GM12878 (cell line): ENCODE measurements around the gene PRPSAP1. TPM values are rescaled to one million over a fixed set of nuclear protein-coding genes. Genes with fewer than 3 reads are reported as not detected.

Experiments used
- CBFB ChIP-seq: IDR thresholded peaks from 2 replicates; pipeline ENCODE4 v1.6.1; 2016; ENCODE audit warnings: antibody characterized with exemption, low read depth
- CREB1 ChIP-seq: IDR thresholded peaks from 2 replicates; pipeline ENCODE4 v1.6.1; 2012; ENCODE audit warnings: low read depth, mild to moderate bottlenecking, inconsistent platforms
- CREM ChIP-seq: IDR thresholded peaks from 2 replicates; pipeline ENCODE4 v1.6.1; 2014; ENCODE audit warnings: antibody characterized with exemption, low read depth
- ESRRA ChIP-seq: IDR thresholded peaks from 2 replicates; pipeline ENCODE4 v1.6.1; 2012; ENCODE audit warnings: mild to moderate bottlenecking, low read length, improper control_type of control experiment
- MYB ChIP-seq: fragments of 150-350 bp; IDR thresholded peaks from 2 replicates; pipeline ENCODE4 v1.6.1; 2014; ENCODE audit warnings: mild to moderate bottlenecking, low read depth, low read length, borderline replicate concordance
- NFYA ChIP-seq: IDR thresholded peaks from 2 replicates; pipeline ENCODE4 v1.6.1; 2011; ENCODE audit warnings: low read depth, mild to moderate bottlenecking, low read length, improper control_type of control experiment, borderline replicate concordance
- SMARCA5 ChIP-seq: fragments of 450-650 bp; IDR thresholded peaks from 2 replicates; pipeline ENCODE4 v1.6.1; 2017; ENCODE audit warnings: mild to moderate bottlenecking
- ZNF274 ChIP-seq: IDR thresholded peaks from one replicate; pipeline ENCODE4 v1.8.0; 2011; ENCODE audit not compliant: insufficient read length, insufficient read depth
- polyA plus RNA-seq, 11 experiments: library from polyadenylated mRNA; depleted of rRNA in 4 of 11; unstranded in 6 of 11; stranded (reverse) in 5 of 11; fragments of >200 nt; fragmentation: Nextera tagmentation in 4 of 11; fragmentation: Illumina TruSeq in 1 of 11; extraction: Ambion mirVana in 4 of 11; extraction: Trizol in 1 of 11; gene quantifications; 1 replicate in 1 of 11; 2 replicates in 10 of 11; pipeline versions ENCODE4 v1.2.1 to v1.2.3, GENCODE V29; 2011 to 2016; ENCODE audit warnings: inconsistent platforms in 2 of 11, missing spikeins in 2 of 11, low read depth in 1 of 11
- total RNA-seq, 4 experiments: library from RNA; depleted of rRNA in 3 of 4; stranded (reverse); fragments of >200 nt in 3 of 4; fragmentation: Illumina TruSeq in 1 of 4; extraction: Trizol in 1 of 4; gene quantifications; 2 replicates each; pipeline versions ENCODE4 v1.2.1 to v1.2.3, GENCODE V29; 2013 to 2021
- TF ChIP-seq, protein P1 (sequence below): fragments of 450-650 bp; IDR thresholded peaks from 2 replicates; pipeline ENCODE4 v1.6.1; 2014; ENCODE audit warnings: mild to moderate bottlenecking
- TF ChIP-seq, protein P2 (sequence below): fragments of 450-650 bp; IDR thresholded peaks from 2 replicates; pipeline ENCODE4 v1.6.1; 2018; ENCODE audit warnings: borderline replicate concordance, mild to moderate bottlenecking; ENCODE audit not compliant: partially characterized antibody
- TF ChIP-seq, protein P3 (sequence below): fragments of 450-650 bp; IDR thresholded peaks from 2 replicates; pipeline ENCODE4 v1.6.1; 2017; ENCODE audit warnings: antibody characterized with exemption, mild to moderate bottlenecking, moderate library complexity

PRPSAP1 gene
- total and polyA plus RNA-seq, 10 of the 15 experiments (the other 5 are each of a cell fraction or from before 2014, with no cell fraction given) = 15.8 to 84.2 (median 44.2) TPM

DNA sequence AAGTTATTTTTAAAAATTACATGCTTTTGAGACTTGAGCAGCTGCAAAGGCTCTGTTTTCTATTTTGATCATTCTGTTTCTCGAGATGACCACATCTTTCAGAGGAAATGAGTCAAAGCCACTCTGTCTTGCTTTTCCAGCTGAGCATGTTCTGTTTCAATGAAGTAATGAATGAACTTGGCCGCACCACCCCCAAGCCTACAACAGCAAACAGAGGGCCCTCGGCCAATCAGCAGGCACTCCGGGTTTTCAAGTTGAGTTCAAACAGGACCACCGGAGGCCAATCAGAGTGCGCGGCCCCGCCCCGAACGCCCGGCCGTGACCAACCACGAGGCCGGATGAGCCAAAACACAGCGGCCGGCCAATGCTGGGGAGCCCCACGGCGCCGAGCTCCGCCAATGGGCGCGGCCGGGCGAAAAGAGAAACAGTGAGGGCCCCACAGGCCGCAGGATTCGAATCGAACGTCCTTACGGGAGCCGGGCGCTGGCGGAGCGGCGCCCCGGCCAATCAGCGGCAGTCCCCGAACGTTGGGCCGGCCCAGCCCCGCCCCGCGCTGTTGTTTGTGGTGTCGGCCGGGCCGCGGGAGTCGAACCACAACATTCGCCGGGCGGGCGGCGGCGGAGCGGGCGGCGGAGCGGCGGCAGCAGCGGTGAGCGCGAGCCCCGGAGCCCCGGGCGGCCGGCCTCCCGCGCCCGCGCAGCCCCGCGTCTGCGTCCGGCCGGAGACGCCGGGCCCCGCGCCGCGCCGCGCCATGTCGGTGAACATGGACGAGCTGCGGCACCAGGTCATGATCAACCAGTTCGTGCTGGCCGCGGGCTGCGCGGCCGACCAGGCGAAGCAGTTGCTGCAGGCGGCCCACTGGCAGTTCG, 88.7 kb downstream of the PRPSAP1 start, which contains the start of gene UBALD2 (continued):
- peak; percentile 56; the same call in 1 of the 2 replicates for TF ChIP-seq CBFB
- TF ChIP-seq NFYA = peak; percentile 42
- TF ChIP-seq, protein P1, sequence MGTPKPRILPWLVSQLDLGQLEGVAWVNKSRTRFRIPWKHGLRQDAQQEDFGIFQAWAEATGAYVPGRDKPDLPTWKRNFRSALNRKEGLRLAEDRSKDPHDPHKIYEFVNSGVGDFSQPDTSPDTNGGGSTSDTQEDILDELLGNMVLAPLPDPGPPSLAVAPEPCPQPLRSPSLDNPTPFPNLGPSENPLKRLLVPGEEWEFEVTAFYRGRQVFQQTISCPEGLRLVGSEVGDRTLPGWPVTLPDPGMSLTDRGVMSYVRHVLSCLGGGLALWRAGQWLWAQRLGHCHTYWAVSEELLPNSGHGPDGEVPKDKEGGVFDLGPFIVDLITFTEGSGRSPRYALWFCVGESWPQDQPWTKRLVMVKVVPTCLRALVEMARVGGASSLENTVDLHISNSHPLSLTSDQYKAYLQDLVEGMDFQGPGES = peak; percentile 95
- TF ChIP-seq, protein P2, sequence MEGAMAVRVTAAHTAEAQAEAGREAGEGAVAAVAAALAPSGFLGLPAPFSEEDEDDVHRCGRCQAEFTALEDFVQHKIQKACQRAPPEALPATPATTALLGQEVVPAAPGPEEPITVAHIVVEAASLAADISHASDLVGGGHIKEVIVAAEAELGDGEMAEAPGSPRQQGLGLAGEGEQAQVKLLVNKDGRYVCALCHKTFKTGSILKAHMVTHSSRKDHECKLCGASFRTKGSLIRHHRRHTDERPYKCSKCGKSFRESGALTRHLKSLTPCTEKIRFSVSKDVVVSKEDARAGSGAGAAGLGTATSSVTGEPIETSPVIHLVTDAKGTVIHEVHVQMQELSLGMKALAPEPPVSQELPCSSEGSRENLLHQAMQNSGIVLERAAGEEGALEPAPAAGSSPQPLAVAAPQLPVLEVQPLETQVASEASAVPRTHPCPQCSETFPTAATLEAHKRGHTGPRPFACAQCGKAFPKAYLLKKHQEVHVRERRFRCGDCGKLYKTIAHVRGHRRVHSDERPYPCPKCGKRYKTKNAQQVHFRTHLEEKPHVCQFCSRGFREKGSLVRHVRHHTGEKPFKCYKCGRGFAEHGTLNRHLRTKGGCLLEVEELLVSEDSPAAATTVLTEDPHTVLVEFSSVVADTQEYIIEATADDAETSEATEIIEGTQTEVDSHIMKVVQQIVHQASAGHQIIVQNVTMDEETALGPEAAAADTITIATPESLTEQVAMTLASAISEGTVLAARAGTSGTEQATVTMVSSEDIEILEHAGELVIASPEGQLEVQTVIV = no peak
- TF ChIP-seq MYB = no peak
- TF ChIP-seq CREM = peak; percentile 91
- TF ChIP-seq CREB1 = no peak
- TF ChIP-seq, protein P3, sequence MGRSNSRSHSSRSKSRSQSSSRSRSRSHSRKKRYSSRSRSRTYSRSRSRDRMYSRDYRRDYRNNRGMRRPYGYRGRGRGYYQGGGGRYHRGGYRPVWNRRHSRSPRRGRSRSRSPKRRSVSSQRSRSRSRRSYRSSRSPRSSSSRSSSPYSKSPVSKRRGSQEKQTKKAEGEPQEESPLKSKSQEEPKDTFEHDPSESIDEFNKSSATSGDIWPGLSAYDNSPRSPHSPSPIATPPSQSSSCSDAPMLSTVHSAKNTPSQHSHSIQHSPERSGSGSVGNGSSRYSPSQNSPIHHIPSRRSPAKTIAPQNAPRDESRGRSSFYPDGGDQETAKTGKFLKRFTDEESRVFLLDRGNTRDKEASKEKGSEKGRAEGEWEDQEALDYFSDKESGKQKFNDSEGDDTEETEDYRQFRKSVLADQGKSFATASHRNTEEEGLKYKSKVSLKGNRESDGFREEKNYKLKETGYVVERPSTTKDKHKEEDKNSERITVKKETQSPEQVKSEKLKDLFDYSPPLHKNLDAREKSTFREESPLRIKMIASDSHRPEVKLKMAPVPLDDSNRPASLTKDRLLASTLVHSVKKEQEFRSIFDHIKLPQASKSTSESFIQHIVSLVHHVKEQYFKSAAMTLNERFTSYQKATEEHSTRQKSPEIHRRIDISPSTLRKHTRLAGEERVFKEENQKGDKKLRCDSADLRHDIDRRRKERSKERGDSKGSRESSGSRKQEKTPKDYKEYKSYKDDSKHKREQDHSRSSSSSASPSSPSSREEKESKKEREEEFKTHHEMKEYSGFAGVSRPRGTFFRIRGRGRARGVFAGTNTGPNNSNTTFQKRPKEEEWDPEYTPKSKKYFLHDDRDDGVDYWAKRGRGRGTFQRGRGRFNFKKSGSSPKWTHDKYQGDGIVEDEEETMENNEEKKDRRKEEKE = no peak
- TF ChIP-seq SMARCA5 = peak; percentile 57; the same call in 1 of the 2 replicates
- no peak for TF ChIP-seq ZNF274
- no peak for TF ChIP-seq ESRRA
- TF ChIP-seq, all 136 proteins: peak for 69
